ENCODE results near the gene PCDH8. TPM values are rescaled to one million over a fixed set of nuclear protein-coding genes. Genes with fewer than 3 reads are reported as not detected.

The PCDH8 gene
- polyA plus RNA-seq, 1 of the 3 experiments (the other 2 are of a cell fraction): not detected

- H3K4me1 ChIP-seq (ENCODE audit: control insufficient read depth in 1 of 2, insufficient read depth in 2 of 2, low read depth in 1 of 2, low read length in 1 of 2): no peaks in the 10 kb centered on the region
- no peak overlapping the region for H3K4me2 ChIP-seq
- DNase-seq: no peak
- no peak overlapping the region for H2AFZ ChIP-seq (ENCODE audit: low read depth)
- ChIA-PET POLR2A (no interaction called here), CTCF (no interaction called here)
- TF ChIP-seq SMC3 (IDR thresholded peaks at IDR 0.05; ENCODE audit: low read depth, low read length) (no peak), ZBTB33 (IDR thresholded peaks at IDR 0.05; ENCODE audit: borderline replicate concordance, low read depth) (no peak), JUND (IDR thresholded peaks at IDR 0.05) (no peak), TAF1 (IDR thresholded peaks at IDR 0.05; ENCODE audit: borderline replicate concordance, low read depth, low read length) (no peak), RCOR1 (IDR thresholded peaks at IDR 0.05; ENCODE audit: low read length) (no peak), CTCF (IDR thresholded peaks at IDR 0.05) (no peak), NRF1 (IDR thresholded peaks at IDR 0.05; ENCODE audit: low read depth, low read length) (no peak), SIN3A (IDR thresholded peaks at IDR 0.05; ENCODE audit: borderline replicate concordance, low read depth, low read length) (no peak), TEAD4 (IDR thresholded peaks at IDR 0.05; ENCODE audit: borderline replicate concordance, insufficient read depth) (no peak), YY1 (IDR thresholded peaks at IDR 0.05; ENCODE audit: low read depth) (no peak), GATA2 (CRISPR knock-in tag; IDR thresholded peaks at IDR 0.05) (no peak)
- H3K27ac ChIP-seq (ENCODE audit: low read depth in 2 of 2, low read length in 1 of 2): no peak overlapping the region
- H3K4me3 ChIP-seq (ENCODE audit: low read depth in 2 of 2, low read length in 1 of 2): no peak overlapping the region
- H3F3A ChIP-seq (replicated peaks; ENCODE audit: insufficient read depth): no peaks in the 10 kb centered on the region
- H3K9me3 ChIP-seq: no peaks in the 10 kb centered on the region
- H3K36me3 ChIP-seq (replicated peaks in 1 of 2; ENCODE audit: control insufficient read depth in 1 of 2, insufficient read depth in 2 of 2, low read length in 1 of 2): no peaks in the 10 kb centered on the region
- H3K9ac ChIP-seq: no peak overlapping the region
- no peaks in the 10 kb centered on the region for H3K9me2 ChIP-seq
- 50% methylated on average over 2 of the region's 2 CpGs for WGBS (ENCODE audit: low lambda C conversion rate)
- no peaks in the 10 kb centered on the region for H3K79me2 ChIP-seq (ENCODE audit: insufficient read depth)
- no peaks in the 10 kb centered on the region for H3K27me3 ChIP-seq (ENCODE audit: insufficient read depth)
- no peaks in the 10 kb centered on the region for H4K20me1 ChIP-seq (ENCODE audit: insufficient read depth)
Measured at GRCh38 chr13:52882785-52883184, 34.3 kb upstream of the PCDH8 start.

DNA sequence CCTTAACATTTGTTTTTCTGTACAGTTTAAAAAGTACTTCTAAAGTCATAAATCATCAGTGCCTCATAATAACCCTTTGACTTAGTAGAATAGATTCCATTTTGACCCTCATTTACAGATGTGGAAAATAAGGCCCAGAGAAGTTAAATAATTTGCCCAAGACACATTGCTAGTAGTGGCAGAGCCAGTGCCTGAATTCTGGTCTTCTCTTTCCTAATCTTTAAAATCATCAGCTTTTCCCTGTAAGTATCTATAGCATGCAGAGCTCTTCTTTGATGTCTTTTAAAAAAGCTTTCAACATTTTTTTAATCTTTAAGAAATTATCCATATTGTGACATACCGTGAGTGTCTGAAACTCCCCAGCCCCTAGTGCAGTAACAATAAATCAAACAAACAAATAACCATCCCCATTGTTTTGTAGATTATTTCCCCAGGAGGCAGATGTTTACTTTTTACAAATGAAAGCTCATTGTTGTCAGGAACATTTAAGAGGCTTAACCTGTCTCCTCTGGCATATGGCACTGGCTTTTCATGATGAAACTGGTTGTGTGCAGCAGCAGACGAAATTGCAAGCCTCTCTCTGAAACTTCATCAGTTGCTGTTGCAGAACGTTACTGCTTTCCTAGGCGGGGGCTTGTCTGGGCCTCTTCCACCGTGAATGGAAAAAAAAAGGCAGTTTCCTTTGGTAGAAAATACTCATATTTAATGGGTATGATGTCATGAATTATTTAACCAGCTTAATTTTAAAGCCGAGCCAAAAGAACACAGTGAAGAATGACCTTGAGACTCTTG is 31.7 kb upstream of the PCDH8 start:
- CTCF ChIA-PET: interaction anchor here (1.0 to 2.0 kb wide), 2 partner anchors 34 to 272 kb away, joined by 4 to 7 read pairs; no protein-coding TSS in a partner anchor
- Histone ChIP-seq H3K27me3 (ENCODE audit: insufficient read depth) (no peaks in the 10 kb centered on the region), H3K9me3 (no peaks in the 10 kb centered on the region), H3K79me2 (ENCODE audit: insufficient read depth) (no peaks in the 10 kb centered on the region), H3K27ac (ENCODE audit: low read depth in 2 of 2, low read length in 1 of 2) (no peak overlapping the region), H3K4me3 (ENCODE audit: low read depth in 2 of 2, low read length in 1 of 2) (no peak overlapping the region), H3K36me3 (replicated peaks in 1 of 2; ENCODE audit: control insufficient read depth in 1 of 2, insufficient read depth in 2 of 2, low read length in 1 of 2) (no peaks in the 10 kb centered on the region), H3K9me2 (0 out of 2 replicates have a peak, but pooled peaks cover 3% of the 10 kb centered on the region), H3K4me2 (no peak overlapping the region), H4K20me1 (ENCODE audit: insufficient read depth) (no peaks in the 10 kb centered on the region), H2AFZ (ENCODE audit: low read depth) (no peak overlapping the region), H3K9ac (no peak overlapping the region), H3K4me1 (ENCODE audit: control insufficient read depth in 1 of 2, insufficient read depth in 2 of 2, low read depth in 1 of 2, low read length in 1 of 2) (no peaks in the 10 kb centered on the region), H3F3A (replicated peaks; ENCODE audit: insufficient read depth) (no peaks in the 10 kb centered on the region)
- POLR2A ChIA-PET: no interaction called here
- DNase-seq: no peak
- WGBS (ENCODE audit: low lambda C conversion rate): 26% methylated on average over 6 of the region's 6 CpGs
- TF ChIP-seq FOSL2 (IDR thresholded peaks at IDR 0.05; ENCODE audit: borderline replicate concordance, low read depth): no peak
- TF ChIP-seq RFX5 (IDR thresholded peaks at IDR 0.05; ENCODE audit: low read length): no peak
- no peak for TF ChIP-seq TAF1 (IDR thresholded peaks at IDR 0.05; ENCODE audit: borderline replicate concordance, low read depth, low read length)
- no peak for TF ChIP-seq GABPA (IDR thresholded peaks at IDR 0.05; ENCODE audit: low read depth)
- no peak for TF ChIP-seq NFIC (IDR thresholded peaks at IDR 0.05; ENCODE audit: borderline replicate concordance)
- no peak for TF ChIP-seq JUND (IDR thresholded peaks at IDR 0.05)
- TF ChIP-seq IRF3 (IDR thresholded peaks at IDR 0.05; ENCODE audit: low read depth, low read length): no peak
- TF ChIP-seq, protein P1, sequence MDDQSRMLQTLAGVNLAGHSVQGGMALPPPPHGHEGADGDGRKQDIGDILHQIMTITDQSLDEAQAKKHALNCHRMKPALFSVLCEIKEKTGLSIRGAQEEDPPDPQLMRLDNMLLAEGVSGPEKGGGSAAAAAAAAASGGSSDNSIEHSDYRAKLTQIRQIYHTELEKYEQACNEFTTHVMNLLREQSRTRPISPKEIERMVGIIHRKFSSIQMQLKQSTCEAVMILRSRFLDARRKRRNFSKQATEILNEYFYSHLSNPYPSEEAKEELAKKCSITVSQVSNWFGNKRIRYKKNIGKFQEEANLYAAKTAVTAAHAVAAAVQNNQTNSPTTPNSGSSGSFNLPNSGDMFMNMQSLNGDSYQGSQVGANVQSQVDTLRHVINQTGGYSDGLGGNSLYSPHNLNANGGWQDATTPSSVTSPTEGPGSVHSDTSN (IDR thresholded peaks at IDR 0.05): no peak
- no peak for TF ChIP-seq USF1 (IDR thresholded peaks at IDR 0.05; ENCODE audit: borderline replicate concordance, low read depth)
- TF ChIP-seq MXI1 (IDR thresholded peaks at IDR 0.05; ENCODE audit: low read depth, low read length): no peak

All from SK-N-SH (cell line).